Stomach smooth muscle (tissue), 2 donors: ENCODE results near the gene LOXL3.
"Not testable (repeated sequence)": the region's sequence is repeated elsewhere in the genome, so short reads cannot be mapped to it uniquely, and the experiment has no call there.

Experiments used
- H3K27ac ChIP-seq: one replicate; pipeline ENCODE4 v1.7.0; 2013; ENCODE audit warnings: mild to moderate bottlenecking, low read length, inconsistent platforms
- H3K27me3 ChIP-seq, 2 donors: one replicate each; pipeline ENCODE4 v1.7.0; 2013; ENCODE audit warnings: low read length in 2 of 2; ENCODE audit not compliant: insufficient read depth in 2 of 2, control insufficient read depth in 1 of 2
- H3K36me3 ChIP-seq, 2 donors: one replicate each; pipeline ENCODE4 v1.7.0; 2013; ENCODE audit warnings: low read length in 2 of 2; ENCODE audit not compliant: control insufficient read depth in 2 of 2, insufficient read depth in 2 of 2
- H3K4me1 ChIP-seq: one replicate; pipeline ENCODE4 v1.7.0; 2013; ENCODE audit warnings: low read length; ENCODE audit not compliant: control insufficient read depth, insufficient read depth
- H3K4me3 ChIP-seq, 2 donors: one replicate each; pipeline ENCODE4 v1.7.0; 2013; ENCODE audit warnings: low read length in 2 of 2
- H3K9ac ChIP-seq, 2 donors: one replicate each; pipeline ENCODE4 v1.7.0; 2013; ENCODE audit warnings: low read length in 2 of 2, mild to moderate bottlenecking in 1 of 2
- H3K9me3 ChIP-seq, 2 donors: one replicate each; pipeline ENCODE4 v1.7.0; 2013; ENCODE audit warnings: low read length in 2 of 2; ENCODE audit not compliant: control insufficient read depth in 2 of 2
- donor health status: healthy.
- donor health status: Pancreatic carcinoma.

The LOXL3 gene

DNA sequence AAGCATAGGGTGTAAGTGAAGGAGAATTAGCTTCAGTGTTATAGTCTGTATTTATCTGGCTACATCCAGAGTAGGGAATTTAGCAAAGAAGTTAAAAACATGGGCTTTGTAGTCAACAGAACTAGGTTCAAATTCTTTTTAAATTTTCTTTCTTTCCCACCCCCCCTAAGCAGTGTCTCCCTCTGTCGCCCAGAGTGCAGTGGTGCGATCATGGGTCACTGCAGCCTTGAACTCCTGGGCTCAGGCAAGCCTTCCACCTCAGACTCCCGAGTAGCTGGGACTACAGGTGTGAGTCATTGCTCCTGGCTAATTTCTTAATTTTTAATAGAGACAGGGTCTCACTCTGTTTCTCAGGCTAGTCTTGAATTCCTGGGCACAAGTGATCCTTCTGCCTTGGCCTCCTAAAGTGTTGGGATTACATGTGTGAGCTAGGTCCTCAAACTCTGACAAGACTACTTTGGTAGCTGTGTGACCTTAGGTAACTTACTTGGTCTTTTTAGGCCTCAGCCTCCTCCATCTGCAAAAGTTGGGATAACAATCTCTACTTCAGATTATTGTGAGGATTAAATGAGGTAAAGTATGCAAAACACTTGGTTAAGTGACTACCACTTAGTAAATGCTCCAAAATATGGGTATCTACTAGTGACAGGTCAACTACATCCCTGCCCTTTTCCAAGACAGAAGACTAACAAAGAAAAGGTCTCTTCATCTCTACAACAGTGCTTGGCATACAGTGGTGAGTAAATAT lies 18.6 kb upstream of the LOXL3 start:
- Histone ChIP-seq H3K27me3 (peaks cover 3 to 6% of the 10 kb centered on the region in 2 donors), H3K4me3 (no peak overlapping the region), H3K36me3 (no peaks in the 10 kb centered on the region), H3K9ac (no peak overlapping the region), H3K27ac (no peak overlapping the region), H3K4me1 (no peaks in the 10 kb centered on the region), H3K9me3 (no peaks in the 10 kb centered on the region)

DNA sequence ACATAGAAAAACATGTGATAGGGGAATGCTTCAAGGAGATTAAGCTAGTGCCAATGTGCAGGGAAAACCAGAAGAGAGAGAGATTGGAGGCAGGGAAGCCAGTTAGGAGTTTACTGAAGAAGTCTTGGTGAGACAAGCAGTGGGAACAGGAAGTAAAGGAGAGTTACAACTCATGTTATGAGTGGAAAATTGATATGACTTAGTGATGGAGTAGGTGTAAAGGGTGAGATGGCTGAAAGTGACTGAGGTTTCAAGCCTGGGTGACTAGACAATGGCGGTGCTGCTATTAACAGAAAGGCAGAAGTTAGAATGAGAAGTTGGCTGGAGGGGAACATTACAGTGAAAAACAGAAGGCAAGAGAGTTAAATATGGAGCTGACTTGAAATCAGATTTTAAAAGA lies 17.3 kb upstream of the LOXL3 start:
- Histone ChIP-seq H3K4me1 (no peaks in the 10 kb centered on the region), H3K36me3 (no peaks in the 10 kb centered on the region), H3K9me3 (no peaks in the 10 kb centered on the region), H3K4me3 (no peak overlapping the region), H3K27me3 (peaks cover 3 to 6% of the 10 kb centered on the region in 2 donors), H3K9ac (no peak overlapping the region), H3K27ac (no peak overlapping the region)

DNA sequence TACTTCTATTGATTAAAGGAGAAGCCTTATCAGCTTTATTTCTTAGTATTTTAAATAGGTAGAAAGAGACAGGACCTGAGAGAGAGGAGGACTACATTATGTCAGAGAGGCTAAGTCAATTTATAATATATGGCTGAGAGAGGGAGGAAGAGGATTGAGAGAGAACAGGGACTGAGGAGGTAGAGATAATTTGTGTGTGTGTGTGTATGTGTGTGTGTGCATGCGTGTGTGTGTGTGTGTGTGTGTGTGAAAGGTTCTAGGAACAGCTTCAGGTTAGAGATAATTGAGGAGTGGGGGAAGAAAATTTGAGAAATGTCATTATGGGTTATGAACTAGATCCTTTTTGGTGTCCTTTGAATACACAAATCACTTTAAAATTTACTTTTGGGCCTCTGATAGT lies 15.9 kb upstream of the LOXL3 start:
- Histone ChIP-seq H3K4me1 (no peaks in the 10 kb centered on the region), H3K27ac (no peak overlapping the region), H3K36me3 (no peaks in the 10 kb centered on the region), H3K4me3 (no peak overlapping the region), H3K27me3 (peaks cover 3 to 4% of the 10 kb centered on the region in 2 donors), H3K9me3 (no peaks in the 10 kb centered on the region), H3K9ac (no peak overlapping the region)

DNA sequence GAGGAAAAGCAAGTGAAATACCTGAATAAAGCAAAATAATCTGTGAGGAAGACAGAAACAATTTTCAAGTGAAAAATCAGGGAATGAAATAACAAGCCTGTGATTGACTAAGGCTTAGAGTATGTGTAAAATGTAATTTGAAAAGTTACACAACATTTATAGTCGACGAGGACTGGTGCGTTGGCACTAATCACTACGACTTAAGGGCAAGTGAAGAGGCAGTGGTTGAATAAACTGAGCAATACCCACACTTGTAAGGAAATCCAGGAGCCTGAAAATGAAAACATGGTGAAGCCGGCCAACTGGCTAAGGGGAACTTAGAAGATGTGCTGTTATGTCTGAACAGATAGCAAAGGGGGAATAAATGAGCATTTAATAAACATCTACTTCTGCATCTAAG lies 14.1 kb upstream of the LOXL3 start:
- H3K4me3 ChIP-seq, result no peak overlapping the region
- H3K4me1 ChIP-seq, result no peaks in the 10 kb centered on the region
- H3K9me3 ChIP-seq, result no peaks in the 10 kb centered on the region
- no peak overlapping the region for H3K9ac ChIP-seq
- H3K36me3 ChIP-seq, result no peaks in the 10 kb centered on the region
- H3K27ac ChIP-seq, result no peak overlapping the region
- peaks cover 4 to 5% of the 10 kb centered on the region in 2 donors for H3K27me3 ChIP-seq

DNA sequence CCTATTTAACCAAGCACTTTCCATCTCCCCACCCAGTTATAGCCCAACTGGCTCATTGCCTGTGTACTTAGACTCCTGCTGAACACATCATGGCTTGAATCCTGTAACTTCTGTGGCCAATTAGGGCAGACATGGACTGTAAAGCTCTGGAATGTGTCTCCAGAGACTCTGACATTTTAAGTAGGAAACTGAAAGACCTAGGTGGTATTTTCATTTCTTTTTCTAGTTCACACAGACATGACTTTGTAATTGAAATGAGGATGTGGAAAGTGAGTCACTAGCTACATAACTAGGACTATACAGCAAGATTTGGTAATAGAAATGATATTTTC lies 13.0 kb upstream of the LOXL3 start:
- no peak overlapping the region for H3K4me3 ChIP-seq
- no peaks in the 10 kb centered on the region for H3K4me1 ChIP-seq
- no peak overlapping the region for H3K9ac ChIP-seq
- H3K27me3 ChIP-seq, result peaks cover 5 to 12% of the 10 kb centered on the region in 2 donors
- no peak overlapping the region for H3K27ac ChIP-seq
- H3K36me3 ChIP-seq, result no peaks in the 10 kb centered on the region
- no peaks in the 10 kb centered on the region for H3K9me3 ChIP-seq

DNA sequence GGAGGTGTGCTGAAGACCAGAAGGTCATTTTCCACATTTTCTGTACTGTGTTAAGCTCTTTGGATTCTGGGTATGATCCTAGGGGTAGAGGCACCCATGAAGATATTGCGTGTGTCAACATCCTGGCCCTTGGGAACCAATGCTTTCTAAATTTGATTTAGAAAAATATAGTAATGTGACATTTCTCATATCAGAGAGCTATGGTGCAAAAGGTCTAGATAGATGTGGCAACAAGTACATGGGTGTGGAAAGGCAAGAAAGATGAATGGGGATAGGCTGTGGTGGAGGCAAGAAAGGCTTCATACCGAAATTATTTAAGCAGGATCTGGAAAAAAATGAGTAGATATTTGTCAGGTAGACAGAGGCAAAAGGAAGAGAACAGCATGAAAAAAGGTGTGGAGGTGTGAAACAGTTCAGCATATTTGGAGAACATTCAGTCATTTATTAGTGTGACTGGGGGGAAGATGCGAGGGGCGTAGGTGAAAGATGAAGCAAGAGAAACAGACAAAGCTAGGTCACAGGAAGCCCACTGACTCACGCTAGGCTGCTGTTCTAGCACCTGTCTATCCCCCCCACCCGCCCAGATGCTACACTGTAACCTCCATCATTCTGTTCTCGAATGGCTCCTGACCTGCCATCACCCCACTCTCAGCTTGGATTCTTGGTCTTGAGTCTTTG lies 12.5 kb upstream of the LOXL3 start:
- no peak overlapping the region for H3K27ac ChIP-seq
- no peaks in the 10 kb centered on the region for H3K4me1 ChIP-seq
- H3K27me3 ChIP-seq, result peaks cover 5 to 13% of the 10 kb centered on the region in 2 donors
- H3K4me3 ChIP-seq, result no peak overlapping the region
- no peak overlapping the region for H3K9ac ChIP-seq
- H3K9me3 ChIP-seq, result no peaks in the 10 kb centered on the region
- no peaks in the 10 kb centered on the region for H3K36me3 ChIP-seq

DNA sequence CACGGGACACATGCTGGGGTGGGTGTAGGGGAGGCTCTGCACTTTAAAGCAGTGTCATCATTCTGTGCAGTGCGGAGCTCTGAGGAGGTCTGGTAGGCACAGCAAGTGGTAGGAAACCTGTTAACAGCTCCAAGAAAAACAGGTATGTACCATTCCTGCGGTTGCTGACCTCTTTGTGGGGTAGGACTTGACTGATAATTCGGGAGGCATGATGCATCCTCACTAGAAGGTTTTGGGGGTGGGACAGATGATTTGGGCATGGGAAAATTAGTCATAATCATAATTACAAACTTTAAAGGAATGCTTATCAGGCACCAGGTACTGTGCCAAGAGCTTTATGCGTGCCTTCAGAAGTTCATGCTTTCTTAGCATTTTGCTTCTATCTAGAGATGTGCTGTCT lies 10.5 kb upstream of the LOXL3 start:
- Histone ChIP-seq H3K27ac (no peak overlapping the region), H3K4me1 (no peaks in the 10 kb centered on the region), H3K36me3 (no peaks in the 10 kb centered on the region), H3K9ac (no peak overlapping the region), H3K9me3 (no peaks in the 10 kb centered on the region), H3K4me3 (no peak overlapping the region), H3K27me3 (peaks cover 8 to 16% of the 10 kb centered on the region in 2 donors)

DNA sequence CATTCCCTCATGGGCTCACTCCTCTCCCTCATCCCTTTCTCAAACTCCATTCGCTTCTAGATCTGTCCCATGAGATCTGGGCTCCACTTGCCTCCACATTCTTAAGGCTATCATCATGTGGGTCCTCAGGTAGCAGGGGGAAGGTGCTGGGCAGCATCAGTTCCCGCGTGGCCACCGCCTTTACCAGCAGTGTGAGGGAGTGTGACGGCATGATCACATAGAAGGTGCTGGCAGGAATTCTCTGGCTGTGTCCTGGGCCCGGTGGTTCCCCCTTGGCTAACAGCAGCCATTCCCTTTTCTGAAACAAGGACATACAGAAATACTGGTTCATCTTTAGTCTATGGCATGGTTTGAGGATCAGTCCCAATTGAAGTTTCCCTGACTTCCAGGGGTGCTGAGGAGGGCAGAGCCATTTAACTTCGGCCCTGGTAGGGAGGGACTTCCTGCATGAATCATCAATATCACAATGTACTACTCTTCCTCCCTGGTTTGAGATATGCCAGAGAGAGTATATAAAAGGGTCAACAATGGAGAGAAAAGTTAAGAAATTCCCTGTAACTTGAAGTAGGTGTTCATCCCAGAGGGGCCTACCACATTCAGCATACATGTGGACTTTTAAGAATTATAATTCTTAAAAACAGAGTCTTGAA lies 8.5 kb upstream of the LOXL3 start:
- Histone ChIP-seq H3K9me3 (no peaks in the 10 kb centered on the region), H3K4me3 (no peak overlapping the region), H3K27me3 (peaks cover 5 to 12% of the 10 kb centered on the region in 2 donors), H3K36me3 (no peaks in the 10 kb centered on the region), H3K27ac (no peak overlapping the region), H3K4me1 (no peaks in the 10 kb centered on the region), H3K9ac (no peak overlapping the region)

DNA sequence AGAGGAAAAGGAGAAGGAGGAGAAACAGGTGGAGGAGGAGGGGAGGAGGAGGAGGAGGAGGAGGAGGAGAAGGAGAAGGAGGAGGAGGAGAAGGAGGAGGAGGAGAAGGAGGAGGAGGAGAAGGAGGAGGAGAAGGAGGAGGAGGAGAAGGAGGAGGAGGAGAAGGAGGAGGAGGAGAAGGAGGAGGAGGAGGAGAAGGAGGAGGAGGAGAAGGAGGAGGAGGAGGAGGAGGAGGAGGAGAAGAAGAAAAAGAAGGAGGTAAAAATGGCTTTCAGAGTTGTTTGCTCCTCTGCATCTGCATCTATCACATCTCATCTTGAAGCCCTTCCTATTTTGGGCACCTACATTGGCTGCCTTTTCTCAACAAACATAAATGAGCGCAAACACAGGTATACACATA lies 7.3 kb upstream of the LOXL3 start:
- not testable (repeated sequence) for H3K4me3 ChIP-seq, H3K9me3 ChIP-seq, H3K9ac ChIP-seq

DNA sequence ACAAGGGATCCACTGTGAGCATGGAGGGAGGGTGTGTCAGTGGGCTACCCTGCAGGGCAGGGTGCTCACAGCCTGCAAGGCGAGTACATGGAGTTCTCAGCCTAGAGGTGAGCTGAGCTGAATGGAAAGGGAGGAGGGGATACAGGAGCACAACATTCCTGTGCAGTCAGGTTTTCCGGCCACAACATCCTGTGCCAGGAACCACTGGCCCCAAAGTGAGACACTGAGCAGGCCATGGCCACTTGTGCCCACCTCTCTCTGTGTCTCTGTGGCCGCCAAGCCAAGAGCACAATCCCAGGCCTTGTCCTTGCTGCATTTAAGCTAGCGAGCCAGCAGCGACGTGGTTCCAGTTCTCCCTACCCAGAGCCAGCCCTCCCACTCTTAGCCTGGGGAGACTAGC lies 6.8 kb upstream of the LOXL3 start:
- Histone ChIP-seq H3K9me3 (no peaks in the 10 kb centered on the region), H3K36me3 (no peaks in the 10 kb centered on the region), H3K27ac (no peak overlapping the region), H3K27me3 (peaks cover 5 to 12% of the 10 kb centered on the region in 2 donors), H3K4me1 (no peaks in the 10 kb centered on the region), H3K4me3 (no peak overlapping the region), H3K9ac (no peak overlapping the region)

More for the DNA sequence above, 7.3 kb upstream of the LOXL3 start:
- not testable (repeated sequence) for H3K4me1 ChIP-seq, H3K27ac ChIP-seq, H3K36me3 ChIP-seq
- H3K27me3 ChIP-seq, result peaks cover 5 to 12% of the 10 kb centered on the region in 2 donors

DNA sequence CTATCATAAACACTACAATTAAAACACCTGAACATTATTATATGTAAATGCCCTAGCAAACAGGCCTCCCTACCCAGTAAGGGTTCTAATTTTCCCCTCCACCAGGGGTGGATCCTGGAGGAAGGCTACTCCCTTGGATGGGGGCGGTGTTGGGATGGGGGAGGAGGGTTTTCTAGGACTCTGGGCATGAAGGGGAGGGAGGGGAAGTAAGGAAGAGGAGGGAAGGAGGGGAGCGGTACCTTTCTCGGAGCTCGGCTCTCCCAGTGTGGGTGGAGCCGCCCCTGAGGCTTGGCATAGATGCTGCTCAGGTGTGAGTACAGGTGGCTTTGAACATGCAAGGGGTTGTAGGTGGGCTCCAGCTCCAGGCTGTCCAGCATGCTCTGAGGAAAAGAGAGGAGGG lies 6.2 kb upstream of the LOXL3 start:
- peaks cover 4% of the 10 kb centered on the region for H3K4me1 ChIP-seq
- H3K9ac ChIP-seq, result no peak overlapping the region
- H3K4me3 ChIP-seq, result no peak overlapping the region
- no peaks in the 10 kb centered on the region for H3K36me3 ChIP-seq
- H3K27ac ChIP-seq, result no peak overlapping the region
- H3K27me3 ChIP-seq, result peaks cover 5 to 12% of the 10 kb centered on the region in 2 donors
- no peaks in the 10 kb centered on the region for H3K9me3 ChIP-seq
